LNCAP (cell line): ENCODE results near the gene DNMT3L.

Experiments
- TF ChIP-seq, protein P1 (sequence below): fragments of 450-650 bp; IDR thresholded peaks from 2 replicates; pipeline ENCODE4 v1.5.1; 2017; ENCODE audit warnings: mild to moderate bottlenecking

Gene DNMT3L

DNA sequence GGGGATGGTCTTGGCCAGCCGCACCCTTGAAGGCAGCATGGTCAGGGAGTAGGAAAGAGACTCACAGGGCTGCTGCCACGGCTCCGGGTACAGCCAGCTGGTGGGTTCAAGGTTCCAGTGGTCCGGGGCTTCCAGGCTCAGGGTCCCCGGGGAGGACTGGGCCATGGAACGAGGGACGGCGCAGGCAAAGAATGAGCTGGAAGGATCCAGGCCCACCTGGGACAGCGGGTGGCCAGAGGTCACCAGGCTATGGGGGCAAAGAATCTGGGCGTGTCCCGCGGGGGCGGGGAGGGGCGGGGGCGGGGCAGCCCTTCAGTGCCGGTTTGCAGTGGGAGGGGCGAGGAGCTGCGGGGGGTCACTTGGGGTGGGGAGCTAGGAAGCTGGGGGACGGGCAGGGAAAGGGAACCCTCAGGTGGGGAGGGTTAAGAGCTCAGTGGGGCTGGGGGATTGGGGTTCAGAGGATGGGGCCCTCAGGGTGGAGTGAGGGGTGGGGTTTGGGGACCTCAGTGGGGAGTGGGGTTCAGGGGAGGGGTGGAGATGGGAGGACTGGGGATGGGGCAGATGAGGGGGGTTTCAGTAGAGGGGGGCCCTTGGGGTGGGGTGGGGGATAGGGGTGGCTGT, at the start of gene DNMT3L:
Gene DNMT3L, minus strand, starts transcription at position 223 of the 621 bp plus-strand sequence. CDS start 638 bp downstream, outside the sequence.
- TF ChIP-seq, protein P1, sequence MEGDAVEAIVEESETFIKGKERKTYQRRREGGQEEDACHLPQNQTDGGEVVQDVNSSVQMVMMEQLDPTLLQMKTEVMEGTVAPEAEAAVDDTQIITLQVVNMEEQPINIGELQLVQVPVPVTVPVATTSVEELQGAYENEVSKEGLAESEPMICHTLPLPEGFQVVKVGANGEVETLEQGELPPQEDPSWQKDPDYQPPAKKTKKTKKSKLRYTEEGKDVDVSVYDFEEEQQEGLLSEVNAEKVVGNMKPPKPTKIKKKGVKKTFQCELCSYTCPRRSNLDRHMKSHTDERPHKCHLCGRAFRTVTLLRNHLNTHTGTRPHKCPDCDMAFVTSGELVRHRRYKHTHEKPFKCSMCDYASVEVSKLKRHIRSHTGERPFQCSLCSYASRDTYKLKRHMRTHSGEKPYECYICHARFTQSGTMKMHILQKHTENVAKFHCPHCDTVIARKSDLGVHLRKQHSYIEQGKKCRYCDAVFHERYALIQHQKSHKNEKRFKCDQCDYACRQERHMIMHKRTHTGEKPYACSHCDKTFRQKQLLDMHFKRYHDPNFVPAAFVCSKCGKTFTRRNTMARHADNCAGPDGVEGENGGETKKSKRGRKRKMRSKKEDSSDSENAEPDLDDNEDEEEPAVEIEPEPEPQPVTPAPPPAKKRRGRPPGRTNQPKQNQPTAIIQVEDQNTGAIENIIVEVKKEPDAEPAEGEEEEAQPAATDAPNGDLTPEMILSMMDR: no peak

DNA sequence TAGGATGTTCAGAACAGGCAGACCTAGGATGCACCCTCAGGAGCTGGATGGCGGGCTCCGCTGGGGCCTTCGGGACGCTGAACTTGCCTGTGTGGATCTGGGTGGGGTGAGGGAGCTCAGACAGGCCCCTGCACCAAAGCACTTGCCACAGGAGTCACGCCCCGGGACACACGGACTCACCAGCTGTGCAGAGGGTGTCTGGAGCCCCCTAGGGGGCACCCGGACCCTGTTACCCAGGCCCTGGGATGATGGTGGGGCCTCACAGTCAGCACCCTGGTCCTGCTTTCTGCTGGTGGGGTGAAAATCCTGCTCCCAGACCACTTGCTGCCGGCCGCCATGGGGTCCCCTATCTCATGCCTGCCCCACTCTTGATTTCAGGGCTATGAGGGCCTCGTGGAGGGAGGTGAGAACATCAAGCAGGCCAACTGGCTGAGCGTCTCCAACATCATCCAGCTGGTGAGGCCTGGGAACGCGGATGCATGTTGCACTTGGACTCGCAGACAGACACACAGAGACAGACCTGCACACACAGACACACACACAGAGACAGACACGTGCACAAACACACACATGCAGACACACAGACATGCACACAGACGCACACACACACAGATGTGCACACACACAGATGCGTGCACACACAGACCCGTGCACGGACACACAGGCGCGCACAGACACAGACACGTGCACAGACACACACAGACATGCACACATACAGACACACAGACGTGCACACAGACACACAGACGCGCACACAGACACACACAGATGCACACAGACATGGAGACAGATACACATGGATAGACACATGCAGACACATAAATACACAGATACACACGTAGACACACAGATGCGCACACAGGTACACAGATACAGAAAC, 49.2 kb upstream of the DNMT3L start:
- TF ChIP-seq, protein P1: no peak

DNA sequence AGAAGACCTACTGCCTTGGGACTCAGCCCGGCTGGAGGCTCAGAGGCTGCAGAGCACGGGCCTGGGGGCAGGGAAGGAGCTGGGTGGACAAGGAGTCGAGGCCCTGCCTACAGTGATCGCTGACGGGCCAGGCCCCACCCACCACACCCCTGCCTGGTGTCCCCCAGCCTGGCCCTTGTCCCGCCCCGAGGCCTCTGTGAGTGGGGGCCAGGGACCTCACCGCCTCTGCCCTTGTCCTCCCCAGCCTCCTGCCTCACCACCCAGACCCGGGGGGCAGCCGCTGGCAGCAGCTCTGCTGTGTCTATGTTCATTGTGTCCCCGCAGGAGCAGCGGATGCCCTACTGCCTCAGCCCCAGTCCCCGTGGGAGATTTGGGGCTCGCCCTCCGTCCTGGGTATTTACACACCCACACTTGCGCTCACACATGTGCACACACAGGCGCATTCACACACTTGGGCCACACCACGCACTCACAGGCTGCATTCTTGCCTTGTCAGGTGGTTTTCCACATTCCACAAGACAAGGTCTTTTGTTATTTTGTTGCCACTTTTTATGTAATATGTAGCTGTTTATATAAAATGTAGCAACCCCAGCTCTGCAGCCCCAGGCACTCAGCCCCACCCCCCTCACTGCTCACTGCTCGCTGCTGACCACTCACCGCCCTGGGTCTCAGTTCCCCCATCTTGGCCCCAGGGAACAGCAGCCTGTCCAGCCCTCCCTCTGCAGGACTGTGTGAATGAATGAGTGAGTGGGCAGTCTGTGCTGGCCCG, 45.4 kb upstream of the DNMT3L start:
- TF ChIP-seq, protein P1: no peak

DNA sequence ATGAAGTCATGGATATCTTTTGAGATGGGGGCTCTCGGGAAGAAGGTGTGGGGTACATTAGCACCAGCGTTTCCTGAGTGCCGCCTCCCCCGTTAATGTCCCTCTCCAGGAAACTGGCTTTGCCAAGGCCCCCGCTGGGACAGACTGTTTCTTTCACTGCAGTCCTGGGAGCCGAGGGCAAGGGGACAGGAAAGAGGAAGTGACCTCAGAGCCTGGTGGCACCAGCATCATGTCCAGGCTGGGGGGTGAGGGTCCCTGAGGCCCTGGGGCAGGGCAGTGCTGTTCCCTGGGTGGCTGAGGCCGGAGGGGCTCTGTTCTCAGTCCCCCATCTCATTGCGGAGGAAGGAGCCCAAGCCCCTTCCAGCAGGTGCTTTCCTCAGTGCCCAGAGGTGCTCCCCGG, 44.0 kb upstream of the DNMT3L start:
- TF ChIP-seq, protein P1: no peak

DNA sequence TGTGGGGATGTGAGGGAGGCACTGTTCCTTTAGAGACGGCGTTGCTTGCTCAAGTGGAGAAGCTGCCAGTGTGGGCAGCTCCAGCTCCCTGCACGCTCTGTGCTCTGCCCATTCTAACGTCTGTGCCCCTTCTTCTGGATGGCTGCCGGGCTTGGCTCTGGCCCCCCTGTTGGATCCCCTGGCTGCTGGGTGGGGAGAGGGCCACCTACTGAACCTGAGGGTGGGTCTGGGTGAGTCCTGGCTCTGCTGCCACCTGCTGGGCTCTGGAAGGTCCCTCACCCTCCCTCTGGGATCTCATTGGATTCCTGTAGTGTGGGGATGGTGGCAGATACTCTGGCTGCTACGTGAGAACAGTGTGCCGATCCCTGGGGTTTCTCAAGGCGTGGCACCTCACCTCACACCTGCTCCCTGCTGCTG, 43.2 kb upstream of the DNMT3L start:
- TF ChIP-seq, protein P1: peak; percentile 72

DNA sequence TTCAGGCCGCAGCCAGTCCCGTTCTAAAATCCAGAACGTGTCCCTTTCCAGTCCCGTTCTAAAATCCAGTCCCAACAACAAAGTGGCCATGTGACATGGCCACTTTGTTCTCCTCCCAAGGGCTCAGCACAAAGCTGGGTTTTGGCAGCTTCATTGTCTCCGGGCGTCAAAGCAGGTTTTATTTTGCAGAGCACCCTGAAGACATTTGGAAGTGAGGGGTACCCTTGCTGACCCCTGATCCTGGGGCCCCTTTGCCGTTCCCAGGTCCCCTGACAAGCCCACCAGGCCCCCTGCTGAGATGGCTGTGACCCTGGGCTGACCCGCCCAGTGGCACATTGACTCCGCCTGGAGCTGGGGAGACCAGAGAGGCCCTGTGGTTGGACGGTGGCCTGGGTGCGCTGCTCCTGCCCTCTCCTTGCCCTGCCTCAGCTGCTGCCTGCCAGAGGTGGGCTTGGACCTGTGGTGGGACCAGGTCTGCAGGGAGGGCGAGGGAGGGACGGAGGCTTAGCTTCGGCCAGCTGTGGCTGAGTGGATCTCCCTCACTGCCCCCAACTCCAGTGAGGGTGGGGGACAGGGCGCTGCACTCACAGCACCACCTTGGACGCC, 42.4 kb upstream of the DNMT3L start:
- TF ChIP-seq, protein P1: no peak

DNA sequence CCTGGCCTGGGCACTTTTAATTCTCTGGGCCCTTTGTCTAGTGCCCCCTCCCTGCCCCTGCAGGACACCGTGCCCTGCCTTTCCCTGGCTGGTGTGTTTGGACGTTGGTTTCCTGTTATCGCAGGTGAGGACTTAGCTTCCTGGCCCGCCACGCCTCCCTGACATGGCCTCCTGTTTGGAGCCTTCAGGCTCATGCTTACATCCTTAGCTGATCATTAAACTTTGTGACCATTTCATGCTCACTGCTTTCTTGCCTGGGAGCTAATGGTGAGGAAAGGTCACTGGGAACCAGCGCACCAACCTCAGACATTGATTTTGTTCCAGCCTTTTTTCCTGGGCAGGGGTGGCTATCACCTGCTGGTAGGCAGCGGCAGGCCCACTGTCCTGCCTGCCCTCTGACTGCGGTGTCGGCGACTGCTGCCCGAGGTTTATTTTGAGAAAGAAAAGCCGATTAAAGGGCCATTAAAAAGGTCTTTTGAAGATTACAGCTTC, 41.8 kb upstream of the DNMT3L start:
- TF ChIP-seq, protein P1: no peak
